Ovary (tissue), 9 donors: ENCODE results near the gene PPIL4. TPM values are rescaled to one million over a fixed set of nuclear protein-coding genes. Genes with fewer than 3 reads are reported as not detected.

Experiments used
- DNase-seq, 5 donors: peaks; one replicate each; pipeline ENCODE4 v3.0.0-alpha.2; 2019 to 2020
- H3K27ac ChIP-seq, 2 donors: fragments of 200-600 bp; one replicate each; pipeline versions ENCODE4 v1.5.1 to v1.8.0; 2019 to 2022
- H3K27me3 ChIP-seq: fragments of 200-600 bp; one replicate; pipeline ENCODE4 v1.8.0; 2022
- H3K36me3 ChIP-seq: fragments of 200-600 bp; sonication (generic); one replicate; pipeline ENCODE4 v1.5.1; 2019
- H3K4me1 ChIP-seq: one replicate; pipeline ENCODE4 v1.8.1; 2013; ENCODE audit warnings: mild to moderate bottlenecking, moderate library complexity; ENCODE audit not compliant: insufficient read depth
- H3K4me3 ChIP-seq: fragments of 200-600 bp; sonication (generic); one replicate; pipeline ENCODE4 v1.5.1; 2017
- H3K9me3 ChIP-seq, 2 donors: fragments of 200-600 bp in 1 of 2; sonication (generic) in 1 of 2; one replicate each; pipeline versions ENCODE4 v1.5.1 to v1.8.1; 2013 to 2019; ENCODE audit warnings: mild to moderate bottlenecking in 1 of 2, moderate library complexity in 1 of 2
- EP300 ChIP-seq: sonication (generic); formaldehyde crosslinking; IDR thresholded peaks from one replicate; pipeline ENCODE4 v1.6.1; 2017; ENCODE audit warnings: antibody characterized with exemption
- POLR2A ChIP-seq: fragments of 450-650 bp; IDR thresholded peaks from one replicate; pipeline ENCODE4 v1.6.1; 2017; ENCODE audit warnings: antibody characterized with exemption, mild to moderate bottlenecking, moderate library complexity
- WGBS, 3 donors: extraction: QIAGEN DNeasy Blood & Tissue Kit in 1 of 3; methylation state at CpG; one replicate each; pipeline versions ENCODE4 v1.1.5 to v1.1.7; 2013 to 2017; 5-methylcytosine and 5-hydroxymethylcytosine counted together
- intact Hi-C, 4 donors: fragments of 100-400 bp; cut with DNase I; formaldehyde crosslinking; loops; one replicate each; pipeline versions ENCODE4 v1.11.0 to v1.15.1; 2022 to 2023
- polyA plus RNA-seq, 2 donors: library from polyadenylated mRNA; stranded (reverse); fragments of 200-250 nt in 1 of 2; fragments of 350-450 nt in 1 of 2; fragmentation: Illumina TruSeq in 1 of 2; extraction: RNeasy Lipid Tissue Mini Kit (QIAGEN cat#74804) in 1 of 2; gene quantifications; one replicate each; pipeline ENCODE4 v1.2.3, GENCODE V29; 2013 to 2014
- total RNA-seq, 7 donors: library from RNA; depleted of rRNA in 2 of 7; stranded (reverse); fragments of >200 nt in 2 of 7; fragmentation: NEBNext Ultra II Directional in 3 of 7; extraction: Animal tissue kit (Norgen Biotek cat#: 25700) in 3 of 7; gene quantifications; one replicate each; pipeline versions ENCODE4 v1.1.0 to v1.2.4, GENCODE V29; 2016 to 2023
- TF ChIP-seq, protein P1 (sequence below), 3 donors: fragments of 450-650 bp in 2 of 3; fragments of 200-600 bp in 1 of 3; IDR thresholded peaks; one replicate each; pipeline versions ENCODE4 v1.5.1 to v1.8.0; 2016 to 2022; ENCODE audit warnings: antibody characterized with exemption in 3 of 3, mild to moderate bottlenecking in 1 of 3
- donor health status: DM: no; HTN: no; CAD: no; lungs with moderate emphysema.
- donor health status: DM: no; HTN: no; CAD: no.
- donor health status: Bipolar disorder and iron deficiency.
- donor health status: DM: yes; HTN: yes; CAD: no.
- donor health status: DM: no; HTN: no; CAD: no.
- donor health status: DM: yes; HTN: yes; CAD: no.

Gene PPIL4
- total and polyA plus RNA-seq, 9 donors: 29.4 to 50.6 (median 37.8) TPM

DNA sequence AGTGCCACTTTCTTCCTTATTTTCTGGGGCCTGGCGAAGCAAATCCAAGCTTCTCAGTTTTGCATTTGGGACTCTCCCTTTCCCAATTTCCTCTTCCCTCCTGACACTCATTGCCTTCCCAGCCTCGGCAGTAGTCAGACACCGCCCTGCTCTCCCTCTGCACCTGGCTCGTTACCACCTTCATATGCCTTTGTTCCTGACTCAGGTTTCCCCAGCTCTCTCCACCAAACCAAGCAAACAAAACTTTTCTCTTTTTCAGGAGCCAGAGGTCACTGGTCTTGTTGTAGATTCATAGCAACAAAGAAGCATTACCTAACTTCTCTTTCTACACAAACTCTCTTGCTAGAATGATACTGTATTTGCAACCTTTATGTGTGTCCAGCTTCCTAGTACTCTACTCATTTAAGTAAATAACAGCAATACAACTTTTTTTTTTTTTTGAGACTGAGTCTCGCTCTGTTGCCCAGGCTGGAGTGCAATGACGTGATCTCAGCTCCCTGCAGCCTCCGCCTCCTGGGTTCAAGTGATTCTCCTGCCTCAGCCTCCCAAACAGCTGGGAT is 52.0 kb downstream of the PPIL4 start:
- intact Hi-C loops: no loop called here
- Histone ChIP-seq H3K27ac (no peak overlapping the region), H3K27me3 (no peaks in the 10 kb centered on the region), H3K9me3 (no peaks in the 10 kb centered on the region), H3K4me3 (no peak overlapping the region), H3K4me1 (no peaks in the 10 kb centered on the region), H3K36me3 (no peaks in the 10 kb centered on the region)
- 89 to 93% (median 91%) methylated on average over 7 of the region's 7 CpGs for WGBS, 3 donors
- no peak for DNase-seq
- TF ChIP-seq, protein P1, sequence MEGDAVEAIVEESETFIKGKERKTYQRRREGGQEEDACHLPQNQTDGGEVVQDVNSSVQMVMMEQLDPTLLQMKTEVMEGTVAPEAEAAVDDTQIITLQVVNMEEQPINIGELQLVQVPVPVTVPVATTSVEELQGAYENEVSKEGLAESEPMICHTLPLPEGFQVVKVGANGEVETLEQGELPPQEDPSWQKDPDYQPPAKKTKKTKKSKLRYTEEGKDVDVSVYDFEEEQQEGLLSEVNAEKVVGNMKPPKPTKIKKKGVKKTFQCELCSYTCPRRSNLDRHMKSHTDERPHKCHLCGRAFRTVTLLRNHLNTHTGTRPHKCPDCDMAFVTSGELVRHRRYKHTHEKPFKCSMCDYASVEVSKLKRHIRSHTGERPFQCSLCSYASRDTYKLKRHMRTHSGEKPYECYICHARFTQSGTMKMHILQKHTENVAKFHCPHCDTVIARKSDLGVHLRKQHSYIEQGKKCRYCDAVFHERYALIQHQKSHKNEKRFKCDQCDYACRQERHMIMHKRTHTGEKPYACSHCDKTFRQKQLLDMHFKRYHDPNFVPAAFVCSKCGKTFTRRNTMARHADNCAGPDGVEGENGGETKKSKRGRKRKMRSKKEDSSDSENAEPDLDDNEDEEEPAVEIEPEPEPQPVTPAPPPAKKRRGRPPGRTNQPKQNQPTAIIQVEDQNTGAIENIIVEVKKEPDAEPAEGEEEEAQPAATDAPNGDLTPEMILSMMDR (IDR thresholded peaks at IDR 0.05): no peak
- TF ChIP-seq EP300: no peak
- no peak for TF ChIP-seq POLR2A

DNA sequence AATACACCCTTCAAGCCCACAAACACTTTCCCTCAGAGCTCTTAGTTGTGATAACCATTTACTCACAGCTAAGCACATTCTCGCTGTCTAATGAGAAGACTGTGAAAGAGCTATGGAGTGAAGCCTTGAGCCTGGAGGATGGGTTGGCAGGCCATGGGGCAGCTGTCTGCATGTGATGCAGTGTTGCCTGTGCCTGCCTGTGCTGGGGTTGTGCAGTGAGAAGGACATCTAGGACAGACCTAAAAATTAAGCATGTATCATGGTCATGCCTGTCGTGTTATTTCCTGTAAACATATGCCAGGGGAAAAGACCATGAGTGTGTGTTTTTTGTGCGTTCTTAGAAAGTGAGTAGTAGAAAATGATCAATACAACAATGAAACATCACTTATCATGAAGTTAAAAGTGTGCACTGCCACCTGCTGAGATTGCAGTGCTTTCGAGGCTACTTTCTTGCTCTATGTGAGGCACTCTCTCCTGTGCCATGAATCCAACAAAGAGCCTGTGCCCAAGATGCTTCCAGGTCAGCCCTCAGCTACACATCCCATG is 53.0 kb downstream of the PPIL4 start:
- no peaks in the 10 kb centered on the region for H3K4me1 ChIP-seq

DNA sequence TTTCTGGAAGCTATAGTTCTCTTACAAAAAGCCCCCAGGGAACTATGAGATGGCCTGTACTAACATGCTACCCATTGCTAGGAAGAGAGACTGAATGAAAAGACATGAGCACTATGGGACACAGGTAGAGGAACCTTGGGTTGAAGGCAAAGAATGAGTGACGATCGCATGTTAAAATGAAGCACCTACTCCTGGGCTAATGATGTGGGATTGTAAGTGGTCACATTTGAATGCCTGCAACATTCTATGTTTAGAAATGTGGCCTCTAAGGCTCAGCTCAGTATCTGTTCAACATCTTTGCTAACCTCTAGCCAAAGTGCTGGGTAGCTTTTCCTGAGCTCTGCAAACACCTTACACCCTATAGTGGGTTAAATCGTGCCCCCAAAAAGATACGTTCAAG is 55.9 kb downstream of the PPIL4 start:
- Histone ChIP-seq H3K27ac (no peak overlapping the region), H3K4me1 (no peaks in the 10 kb centered on the region), H3K9me3 (no peaks in the 10 kb centered on the region), H3K36me3 (no peaks in the 10 kb centered on the region), H3K27me3 (no peaks in the 10 kb centered on the region), H3K4me3 (no peak overlapping the region)
- intact Hi-C loops: no loop called here
- no peak for DNase-seq
- 90 to 93% (median 90%) methylated on average over 4 of the region's 4 CpGs for WGBS, 3 donors
- TF ChIP-seq POLR2A (no peak), EP300 (no peak)
- TF ChIP-seq, protein P1 (IDR thresholded peaks at IDR 0.05): no peak

More for the DNA sequence above, 53.0 kb downstream of the PPIL4 start:
- intact Hi-C loops: no loop called here
- WGBS, 3 donors: 90 to 95% (median 94%) methylated on average over 4 of the region's 4 CpGs
- TF ChIP-seq, protein P1 (IDR thresholded peaks at IDR 0.05): no peak
- no peak overlapping the region for H3K27ac ChIP-seq
- no peaks in the 10 kb centered on the region for H3K36me3 ChIP-seq
- no peaks in the 10 kb centered on the region for H3K27me3 ChIP-seq
- DNase-seq: no peak
- no peaks in the 10 kb centered on the region for H3K9me3 ChIP-seq
- no peak overlapping the region for H3K4me3 ChIP-seq

DNA sequence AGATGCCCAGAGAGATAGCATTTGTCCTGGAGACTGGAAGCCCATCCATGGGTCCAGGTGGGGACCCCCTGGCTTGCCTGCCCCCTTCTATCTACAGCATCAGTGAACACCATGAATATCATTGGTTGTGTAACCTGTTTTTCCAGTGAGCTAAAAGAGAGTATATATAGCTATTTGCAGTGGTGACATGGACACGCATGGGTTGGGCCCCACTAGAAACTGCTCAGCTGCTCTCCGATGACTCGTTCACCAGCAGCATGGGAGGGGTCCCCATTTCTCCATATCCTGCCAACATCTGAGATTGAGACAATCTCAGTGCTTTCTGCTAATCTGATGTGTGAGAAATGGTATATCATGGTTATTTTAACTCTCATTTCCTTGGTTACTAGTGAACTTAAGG is 57.0 kb downstream of the PPIL4 start:
- TF ChIP-seq POLR2A (no peak), EP300 (no peak)
- TF ChIP-seq, protein P1 (IDR thresholded peaks at IDR 0.05): no peak
- no peak for DNase-seq
- Histone ChIP-seq H3K4me1 (no peaks in the 10 kb centered on the region), H3K9me3 (no peaks in the 10 kb centered on the region), H3K4me3 (no peak overlapping the region), H3K27me3 (no peaks in the 10 kb centered on the region), H3K36me3 (no peaks in the 10 kb centered on the region), H3K27ac (no peak overlapping the region)
- intact Hi-C loops: no loop called here
- WGBS, 3 donors: 65 to 79% (median 73%) methylated on average over 3 of the region's 3 CpGs
